HepG2 (cell line): ENCODE data around the gene RAB1B. TPM values are rescaled to one million over a fixed set of nuclear protein-coding genes. Genes with fewer than 3 reads are reported as not detected.

ENCODE experiments used
- CBX5 ChIP-seq: sonication (generic); formaldehyde crosslinking; IDR thresholded peaks from 2 replicates; pipeline ENCODE4 v1.4.0; 2020; ENCODE audit warnings: missing genetic modification reagents, borderline replicate concordance
- CERS6 ChIP-seq: sonication (generic); formaldehyde crosslinking; IDR thresholded peaks from 2 replicates; pipeline ENCODE4 v1.5.0; 2020; ENCODE audit warnings: missing genetic modification reagents
- E2F5 ChIP-seq: sonication (generic); formaldehyde crosslinking; conservative IDR thresholded peaks from 2 replicates; pipeline ENCODE4 v1.4.0; 2020; ENCODE audit warnings: missing genetic modification reagents
- HBP1 ChIP-seq: IDR thresholded peaks from 2 replicates; pipeline ENCODE4 v1.6.1; 2016; ENCODE audit warnings: low read depth, control low read depth
- HIVEP1 ChIP-seq: sonication (generic); formaldehyde crosslinking; IDR thresholded peaks from 2 replicates; pipeline ENCODE4 v1.4.0; 2020; ENCODE audit warnings: mild to moderate bottlenecking, missing genetic modification reagents
- HNRNPK ChIP-seq: fragments of 200-400 bp; formaldehyde crosslinking; IDR thresholded peaks from 2 replicates; pipeline ENCODE4 v1.6.1; 2018; ENCODE audit warnings: low read length, low read depth, moderate library complexity, mild to moderate bottlenecking; ENCODE audit not compliant: poor library complexity, severe bottlenecking
- MED8 ChIP-seq: sonication (generic); formaldehyde crosslinking; IDR thresholded peaks from 2 replicates; pipeline ENCODE4 v1.8.1; 2023; ENCODE audit warnings: mild to moderate bottlenecking, missing genetic modification reagents; ENCODE audit not compliant: insufficient replicate concordance
- MXD1 ChIP-seq: sonication (generic); formaldehyde crosslinking; IDR thresholded peaks from 2 replicates; pipeline ENCODE4 v1.4.0; 2020; ENCODE audit warnings: mild to moderate bottlenecking, missing genetic modification reagents
- PITX1 ChIP-seq: sonication (generic); formaldehyde crosslinking; IDR thresholded peaks from 2 replicates; pipeline ENCODE4 v1.5.1; 2020; ENCODE audit warnings: mild to moderate bottlenecking, missing genetic modification reagents
- POLR2AphosphoS5 ChIP-seq: IDR thresholded peaks from 2 replicates; pipeline ENCODE4 v1.6.1; 2012; ENCODE audit warnings: low read depth, low read length
- RBM39 ChIP-seq: fragments of 200-400 bp; formaldehyde crosslinking; IDR thresholded peaks from one replicate; pipeline ENCODE4 v1.6.1; 2018; ENCODE audit warnings: antibody characterized with exemption, mild to moderate bottlenecking, low read depth, low read length; ENCODE audit not compliant: poor library complexity, severe bottlenecking
- RFXANK ChIP-seq: IDR thresholded peaks from 2 replicates; pipeline ENCODE4 v1.6.1; 2016
- SMAD3 ChIP-seq: sonication (generic); formaldehyde crosslinking; IDR thresholded peaks from 2 replicates; pipeline ENCODE4 v1.4.0; 2020; ENCODE audit warnings: missing genetic modification reagents
- THAP8 ChIP-seq: sonication (generic); formaldehyde crosslinking; IDR thresholded peaks from 2 replicates; pipeline ENCODE4 v1.5.1; 2020; ENCODE audit warnings: missing genetic modification reagents, mild to moderate bottlenecking, borderline replicate concordance
- ZFYVE20 ChIP-seq: sonication (generic); formaldehyde crosslinking; IDR thresholded peaks from 2 replicates; pipeline ENCODE4 v1.8.0; 2023; ENCODE audit warnings: low read depth, mild to moderate bottlenecking, moderate library complexity, missing genetic modification reagents, borderline replicate concordance
- ZNF256 ChIP-seq: sonication (generic); formaldehyde crosslinking; conservative IDR thresholded peaks from 2 replicates; pipeline ENCODE4 v1.4.0; 2020; ENCODE audit warnings: missing genetic modification reagents
- ZNF468 ChIP-seq: sonication (generic); formaldehyde crosslinking; IDR thresholded peaks from 2 replicates; pipeline ENCODE4 v1.8.0; 2022; ENCODE audit warnings: mild to moderate bottlenecking, moderate library complexity, missing genetic modification reagents
- ZNF616 ChIP-seq: sonication (generic); formaldehyde crosslinking; IDR thresholded peaks from 2 replicates; pipeline ENCODE4 v1.5.0; 2020; ENCODE audit warnings: low read depth, mild to moderate bottlenecking, missing genetic modification reagents
- ZNF672 ChIP-seq: sonication (generic); formaldehyde crosslinking; IDR thresholded peaks from 2 replicates; pipeline ENCODE4 v1.8.1; 2022; ENCODE audit warnings: missing genetic modification reagents
- ZSCAN25 ChIP-seq: sonication (generic); formaldehyde crosslinking; IDR thresholded peaks from 2 replicates; pipeline ENCODE4 v1.8.0; 2022; ENCODE audit warnings: mild to moderate bottlenecking, missing genetic modification reagents
- ZXDC ChIP-seq: sonication (generic); formaldehyde crosslinking; IDR thresholded peaks from 2 replicates; pipeline ENCODE4 v1.5.0; 2020; ENCODE audit warnings: mild to moderate bottlenecking, missing genetic modification reagents
- polyA plus RNA-seq, 8 experiments: library from polyadenylated mRNA; depleted of rRNA in 3 of 8; stranded (reverse) in 7 of 8; unstranded in 1 of 8; fragments of >200 nt; fragmentation: Illumina TruSeq in 4 of 8; extraction: Trizol in 4 of 8; gene quantifications; 2 replicates each; pipeline versions ENCODE4 v1.2.1 to v1.2.3, GENCODE V29; 2011 to 2016; ENCODE audit warnings: low read depth in 4 of 8, missing spikeins in 1 of 8, mixed read lengths in 1 of 8; ENCODE audit not compliant: insufficient read depth in 1 of 8
- total RNA-seq, 5 experiments: library from RNA; depleted of rRNA; stranded (reverse); fragments of >200 nt; fragmentation: Illumina TruSeq; extraction: Trizol; gene quantifications; 2 replicates each; pipeline ENCODE4 v1.2.3, GENCODE V29; 2016; ENCODE audit warnings: low read depth in 1 of 5

RAB1B gene
- total and polyA plus RNA-seq, 2 of the 13 experiments (the other 11 are each of a cell fraction or from before 2014, with no cell fraction given): 77.9 to 87.9 TPM

- TF ChIP-seq MXD1 (CRISPR knock-in tag) (no peak), CERS6 (CRISPR knock-in tag) (no peak), ZNF672 (no peak), MED8 (CRISPR knock-in tag) (no peak), PITX1 (no peak), THAP8 (CRISPR knock-in tag) (0 out of 2 replicates have a peak, but pooled peaks have one; percentile 30), SMAD3 (no peak; the same call in 1 of the 2 replicates), HNRNPK (peak; percentile 49), CBX5 (no peak), ZNF616 (peak; percentile 65; the same call in 1 of the 2 replicates), E2F5 (CRISPR knock-in tag) (no peak), POLR2AphosphoS5 (peak; percentile 66), ZXDC (CRISPR knock-in tag) (no peak), HBP1 (CRISPR knock-in tag) (0 out of 2 replicates have a peak, but pooled peaks have one; percentile 74), RFXANK (no peak), RBM39 (no peak), HIVEP1 (CRISPR knock-in tag) (no peak), ZSCAN25 (CRISPR knock-in tag) (no peak), ZNF468 (no peak), ZNF256 (CRISPR knock-in tag) (no peak), ZFYVE20 (CRISPR knock-in tag) (no peak; the same call in 1 of the 2 replicates)
Observed at GRCh38 chr11:66268244-66268951, at the start of gene RAB1B (continued).
